HG03575 (cell line): ENCODE results near the gene SMC5.
"Not testable (repeated sequence)": the region's sequence is repeated elsewhere in the genome, so short reads cannot be mapped to it uniquely, and the experiment has no call there.

Experiments
- ATAC-seq: cut with Tn5 transposase; IDR thresholded peaks from one replicate; pipeline ENCODE4 v1.9.1; 2021; ENCODE audit not compliant: unreplicated experiment, insufficient number of reproducible peaks, low FRiP score; ENCODE audit errors: extremely low read depth

Gene SMC5

GRCh38 chr9:70395652-70396051 lies 136.9 kb downstream of the SMC5 start:
- ATAC-seq: no peak

- peak; percentile 98 for ATAC-seq
Measured at GRCh38 chr9:70398145-70398556, 139.4 kb downstream of the SMC5 start.

GRCh38 chr9:70399141-70399540 lies 140.4 kb downstream of the SMC5 start:
- no peak for ATAC-seq

- ATAC-seq: no peak
Measured at GRCh38 chr9:70400107-70400892, 141.5 kb downstream of the SMC5 start.

- not testable (repeated sequence) for ATAC-seq
Measured at GRCh38 chr9:70401241-70401640, 142.5 kb downstream of the SMC5 start.

GRCh38 chr9:70402213-70402612 lies 143.4 kb downstream of the SMC5 start:
- ATAC-seq: no peak

- ATAC-seq: no peak
Measured at GRCh38 chr9:70403166-70403565, 144.4 kb downstream of the SMC5 start.

GRCh38 chr9:70403618-70404025 lies 144.8 kb downstream of the SMC5 start:
- ATAC-seq: no peak

GRCh38 chr9:70404261-70404660 lies 145.5 kb downstream of the SMC5 start:
- ATAC-seq: no peak
